Activated T-helper 9 cell treated with anti-CD3 and anti-CD28 coated beads, Interleukin-2, amount 50 U/mL, for 16 hours (primary cell): ENCODE results near the gene ADGRG3.

ENCODE experiments used
- DNase-seq: peaks from one replicate; pipeline ENCODE4 v3.0.0-alpha.2; 2020; ENCODE audit warnings: low read depth

ADGRG3 gene

DNA sequence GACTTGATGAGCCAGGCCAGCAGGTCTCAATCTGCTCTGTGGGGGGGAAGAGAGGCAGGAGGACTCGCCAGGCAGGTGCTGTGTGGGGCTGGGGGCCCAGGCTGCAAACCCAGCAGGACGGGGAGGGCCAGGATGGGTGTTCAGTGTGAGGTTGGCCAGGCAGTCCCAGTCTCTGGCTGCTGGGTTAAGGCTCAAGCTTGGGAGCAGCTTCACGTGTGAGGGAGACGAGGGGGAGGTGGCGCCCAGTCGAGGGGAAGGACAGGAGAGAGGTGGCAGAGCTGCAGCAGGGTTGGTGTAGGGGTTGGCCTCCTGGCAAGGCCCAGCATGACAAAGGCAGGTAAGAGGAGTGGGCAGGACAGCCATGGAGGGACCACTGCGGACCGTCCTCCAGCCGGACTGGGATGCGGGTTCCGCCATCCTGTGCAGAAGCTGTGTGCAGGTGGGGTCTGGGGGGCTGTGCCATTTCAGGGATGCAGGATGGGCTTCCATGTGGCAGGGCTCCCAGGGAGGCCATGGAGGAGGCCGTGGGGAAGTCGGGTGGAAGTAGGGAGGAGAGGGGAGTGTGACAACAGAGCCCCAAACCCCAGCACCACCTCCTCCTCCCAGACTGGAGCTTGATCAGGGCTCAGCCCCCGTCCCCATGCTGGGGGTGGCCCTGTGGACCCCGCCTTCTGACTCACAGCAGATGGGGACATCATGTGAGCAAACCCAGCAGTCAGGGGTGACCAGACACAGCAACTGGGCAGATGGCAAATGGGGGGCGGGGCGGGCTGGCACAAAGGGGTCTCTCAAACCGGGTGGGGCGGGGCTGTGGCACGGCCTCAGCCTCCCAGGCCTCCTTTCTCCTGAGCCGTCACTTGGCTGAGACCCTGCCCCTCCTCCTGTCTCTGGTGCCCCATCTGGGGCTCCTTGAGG, 36.9 kb upstream of the ADGRG3 start:
- DNase-seq = no peak

DNA sequence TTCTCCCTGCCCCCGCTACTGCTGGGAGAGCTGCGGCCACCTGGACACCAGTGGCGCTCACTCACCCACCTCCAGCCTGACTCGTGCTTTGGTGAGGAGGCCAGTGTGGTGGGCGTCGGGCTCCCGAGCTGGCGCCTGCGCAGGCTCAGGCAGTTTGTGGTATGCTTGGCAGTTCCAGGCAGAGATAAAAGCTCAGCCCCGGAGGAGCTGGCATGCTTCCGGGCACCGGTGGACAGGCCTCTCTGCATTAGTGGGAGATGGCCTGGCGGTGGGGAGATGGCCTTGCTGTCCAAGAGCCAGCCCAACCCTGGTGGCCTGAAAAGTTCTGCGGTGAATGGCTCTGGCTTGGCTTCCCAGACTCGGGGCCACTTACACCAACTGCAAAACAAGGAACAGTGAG, 35.5 kb upstream of the ADGRG3 start:
- DNase-seq = no peak

- no peak for DNase-seq
Measured at GRCh38 chr16:57633383-57634064, 34.6 kb upstream of the ADGRG3 start.

DNA sequence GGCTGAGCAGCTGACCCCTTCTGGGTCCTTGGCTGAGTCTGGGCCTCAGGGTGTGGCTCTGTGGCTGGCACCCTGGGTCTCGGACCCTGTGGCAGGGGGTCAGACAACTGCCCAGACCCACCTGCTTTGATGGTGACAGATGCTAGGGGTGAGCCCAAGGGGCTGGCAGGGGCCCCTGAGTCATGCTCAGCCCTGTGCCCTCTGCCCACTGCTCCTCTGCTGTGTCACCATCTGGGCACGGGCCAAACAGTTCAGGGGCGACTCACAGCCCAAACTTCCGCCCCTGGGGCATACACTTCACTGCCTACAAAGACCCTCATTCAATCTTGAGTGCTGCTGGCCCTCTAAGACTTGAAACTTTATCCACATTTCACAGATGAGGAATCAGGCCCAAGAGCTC, 33.9 kb upstream of the ADGRG3 start:
- DNase-seq = no peak

GRCh38 chr16:57635266-57636097, 32.6 kb upstream of the ADGRG3 start:
- DNase-seq = no peak

- DNase-seq = no peak
Measured at GRCh38 chr16:57636184-57636583, 31.9 kb upstream of the ADGRG3 start.

DNA sequence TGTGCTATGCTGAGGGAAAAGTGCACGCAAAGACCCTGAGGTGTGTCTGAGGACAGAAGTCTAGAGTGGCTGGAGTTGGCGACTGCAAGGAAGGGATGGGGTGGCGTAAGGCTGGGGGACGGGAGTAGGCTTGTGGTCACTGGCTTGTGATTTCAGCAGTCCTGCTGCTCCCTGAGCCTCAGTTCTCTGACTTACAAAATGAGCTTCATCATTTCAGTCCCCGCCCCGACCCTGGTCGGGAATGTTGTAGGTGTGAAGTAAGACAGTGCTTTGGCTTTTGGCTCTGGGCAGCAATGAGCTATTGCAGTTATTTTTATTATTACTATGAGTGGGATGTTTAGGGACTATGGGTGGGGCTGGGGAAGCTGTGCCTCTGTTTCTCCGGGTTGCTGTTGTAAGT, 31.1 kb upstream of the ADGRG3 start:
- DNase-seq = no peak

DNA sequence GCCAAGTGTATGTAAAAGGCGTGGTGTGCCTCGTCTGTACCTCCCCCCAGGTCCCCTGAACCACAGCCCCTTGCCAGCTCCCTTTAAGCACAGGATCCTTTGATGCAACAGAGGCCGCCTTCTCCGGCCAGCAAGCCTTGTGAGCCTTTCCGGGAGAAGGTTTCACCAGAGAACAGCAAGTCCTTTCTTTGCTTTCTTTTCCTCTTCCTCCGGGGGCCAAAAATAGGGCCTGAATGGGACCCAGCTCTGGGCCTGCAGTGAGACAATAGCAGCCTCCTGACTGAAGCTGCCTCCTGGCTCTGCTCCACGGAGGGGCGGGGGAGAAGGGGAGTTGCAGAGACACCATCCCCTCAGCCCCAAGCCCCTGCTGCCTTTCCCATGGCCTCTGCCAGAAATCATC, 30.7 kb upstream of the ADGRG3 start:
- no peak for DNase-seq

DNA sequence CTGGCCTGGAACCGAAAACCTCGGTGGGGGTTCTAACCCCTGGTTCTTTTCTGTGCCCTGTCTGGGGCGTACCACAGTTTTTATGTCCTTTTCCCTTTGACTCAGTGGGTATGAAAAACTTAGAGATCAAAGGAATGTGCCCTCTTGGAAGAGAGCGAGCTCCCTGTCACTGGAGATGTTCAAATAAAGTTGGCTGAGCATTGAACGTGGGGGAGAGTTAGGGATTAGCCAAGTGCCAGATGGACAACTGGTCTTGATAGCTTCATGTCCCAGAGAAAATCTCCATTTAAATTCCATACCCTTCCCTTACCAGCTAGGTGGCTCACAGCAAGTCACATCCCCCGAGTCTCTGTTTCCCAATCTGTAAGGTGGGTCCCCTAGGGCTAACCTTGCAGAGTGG, 30.1 kb upstream of the ADGRG3 start:
- DNase-seq = no peak

GRCh38 chr16:57638381-57638780, 29.7 kb upstream of the ADGRG3 start:
- DNase-seq = no peak

DNA sequence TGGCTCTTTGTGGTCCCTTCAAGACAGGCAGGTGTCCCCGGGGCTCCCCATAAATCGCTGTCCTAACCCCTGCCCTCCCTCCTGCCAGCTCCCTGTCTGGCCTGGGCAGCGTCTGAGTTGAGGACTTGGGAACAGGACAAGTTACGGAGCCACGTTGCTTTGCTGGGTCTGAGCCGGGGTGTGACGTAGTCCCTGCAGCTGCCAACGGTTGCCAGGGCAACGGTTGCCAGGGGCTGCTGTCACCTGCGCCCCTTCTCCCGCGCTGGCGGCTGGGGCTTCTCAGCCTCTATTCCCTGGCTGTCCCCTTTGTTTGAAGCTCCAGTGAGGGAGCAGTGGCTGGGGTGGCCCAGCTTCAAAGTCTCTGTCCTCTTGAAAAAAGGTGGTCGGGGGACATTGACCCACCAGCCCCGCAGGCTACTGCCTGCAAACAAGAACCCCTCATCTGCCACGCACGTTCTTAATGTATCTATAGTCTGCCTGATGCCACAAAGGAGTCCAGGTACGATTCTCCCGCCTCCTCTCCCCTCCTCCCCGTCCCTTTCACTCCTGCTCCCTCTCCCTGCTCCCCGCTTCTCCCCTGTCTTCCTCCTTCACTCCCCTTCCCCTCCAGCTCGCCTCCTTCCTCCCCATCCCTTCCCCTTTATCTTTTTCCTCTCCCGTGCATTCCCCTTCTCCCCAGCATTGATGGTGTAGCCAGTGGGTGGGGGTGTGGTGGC, 28.8 kb upstream of the ADGRG3 start:
- no peak for DNase-seq

DNA sequence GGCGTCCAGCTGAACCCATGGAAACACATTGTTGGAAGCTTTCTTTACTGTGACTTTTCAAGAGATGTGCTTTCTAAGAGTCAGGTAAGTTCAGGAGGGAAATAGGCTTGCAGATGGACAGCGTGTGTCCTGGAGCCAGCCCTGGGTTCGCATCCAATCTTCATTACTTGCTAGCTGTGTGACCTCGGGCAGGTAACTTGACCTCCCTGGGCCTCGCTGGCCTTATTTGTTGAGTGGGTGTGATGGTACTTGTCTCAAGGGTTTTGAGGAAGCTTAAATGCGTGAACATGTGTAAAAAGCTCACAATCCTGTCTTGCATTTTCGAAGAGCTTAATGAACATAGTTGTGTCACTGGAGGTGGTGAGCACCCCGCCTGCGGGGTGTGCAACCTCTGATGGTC, 27.9 kb upstream of the ADGRG3 start:
- no peak for DNase-seq

GRCh38 chr16:57640612-57641011, 27.5 kb upstream of the ADGRG3 start:
- DNase-seq = no peak

GRCh38 chr16:57642160-57643135, 25.7 kb upstream of the ADGRG3 start:
- no peak for DNase-seq

DNA sequence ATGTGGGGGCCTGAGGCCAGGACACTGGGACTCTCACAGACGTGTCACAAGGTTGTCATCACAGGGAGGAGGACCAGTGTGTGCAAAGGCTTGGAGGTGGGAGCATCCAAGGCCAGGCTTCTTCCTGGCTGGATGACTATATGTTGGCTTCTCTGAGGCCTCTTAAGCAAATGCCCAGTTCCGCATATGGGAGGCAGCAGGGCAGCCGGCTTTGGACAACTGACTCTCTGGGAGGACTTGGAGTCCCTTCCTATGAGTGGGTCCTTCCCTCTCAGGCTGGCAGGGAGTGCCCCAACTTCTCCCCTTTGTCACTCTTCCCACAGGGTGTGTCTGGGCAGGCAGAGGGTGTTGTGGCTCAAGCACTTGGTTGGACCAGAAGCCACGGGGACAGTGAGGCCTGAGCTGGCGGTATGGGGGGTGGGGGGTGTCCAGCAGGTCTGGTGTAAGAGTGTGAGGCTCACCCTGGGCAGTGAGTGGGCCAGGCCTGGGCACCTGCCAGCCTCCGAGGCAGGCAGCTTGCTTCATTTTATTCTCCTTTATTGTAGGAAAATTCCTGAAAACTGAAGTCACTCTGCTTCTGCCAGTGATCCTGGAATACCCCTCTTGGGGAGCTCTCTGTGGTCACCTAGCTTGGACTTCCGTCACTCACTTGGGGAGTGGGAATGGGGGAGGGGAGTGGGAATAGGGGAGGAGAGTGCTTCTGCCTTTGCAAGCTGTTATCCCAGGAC, 24.8 kb upstream of the ADGRG3 start:
- no peak for DNase-seq

- DNase-seq = no peak
Measured at GRCh38 chr16:57643910-57644309, 24.2 kb upstream of the ADGRG3 start.

- DNase-seq = no peak
Measured at GRCh38 chr16:57644383-57645014, 23.6 kb upstream of the ADGRG3 start.

- DNase-seq = no peak
Measured at GRCh38 chr16:57645169-57645568, 22.9 kb upstream of the ADGRG3 start.

- no peak for DNase-seq
Measured at GRCh38 chr16:57645691-57646387, 22.3 kb upstream of the ADGRG3 start.
